GM12801 (cell line): ENCODE results near the gene KTN1.

Experiments used
- CTCF ChIP-seq: IDR thresholded peaks from one replicate; pipeline ENCODE4 v1.5.1; 2011; ENCODE audit warnings: control low read depth; ENCODE audit not compliant: insufficient read length; ENCODE audit errors: extremely low read depth

Gene KTN1

DNA sequence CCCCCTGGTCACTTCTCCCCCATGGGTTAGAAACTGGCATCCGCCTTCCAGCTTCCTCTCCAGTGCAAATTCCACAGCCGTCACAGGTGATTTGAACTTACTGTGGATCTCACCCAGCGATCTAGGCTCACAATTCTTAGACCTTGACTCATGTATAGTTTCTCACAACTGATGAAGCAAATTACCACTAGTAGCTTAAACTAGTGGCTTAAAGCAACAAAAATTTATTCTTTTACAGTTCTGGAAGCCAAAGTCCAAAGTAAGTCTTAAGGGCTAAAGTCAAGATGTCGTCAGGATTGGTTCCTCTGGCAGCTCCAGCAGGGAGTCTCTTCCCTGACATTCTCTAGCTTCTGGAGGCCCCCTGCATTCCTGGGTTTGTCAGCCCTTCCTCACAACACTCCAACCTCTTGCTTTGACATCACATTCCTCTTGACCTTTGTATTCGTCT, 117.4 kb downstream of the KTN1 start:
- no peak for TF ChIP-seq CTCF

- no peak for TF ChIP-seq CTCF
Observed at GRCh38 chr14:55698051-55698450, 118.0 kb downstream of the KTN1 start.

DNA sequence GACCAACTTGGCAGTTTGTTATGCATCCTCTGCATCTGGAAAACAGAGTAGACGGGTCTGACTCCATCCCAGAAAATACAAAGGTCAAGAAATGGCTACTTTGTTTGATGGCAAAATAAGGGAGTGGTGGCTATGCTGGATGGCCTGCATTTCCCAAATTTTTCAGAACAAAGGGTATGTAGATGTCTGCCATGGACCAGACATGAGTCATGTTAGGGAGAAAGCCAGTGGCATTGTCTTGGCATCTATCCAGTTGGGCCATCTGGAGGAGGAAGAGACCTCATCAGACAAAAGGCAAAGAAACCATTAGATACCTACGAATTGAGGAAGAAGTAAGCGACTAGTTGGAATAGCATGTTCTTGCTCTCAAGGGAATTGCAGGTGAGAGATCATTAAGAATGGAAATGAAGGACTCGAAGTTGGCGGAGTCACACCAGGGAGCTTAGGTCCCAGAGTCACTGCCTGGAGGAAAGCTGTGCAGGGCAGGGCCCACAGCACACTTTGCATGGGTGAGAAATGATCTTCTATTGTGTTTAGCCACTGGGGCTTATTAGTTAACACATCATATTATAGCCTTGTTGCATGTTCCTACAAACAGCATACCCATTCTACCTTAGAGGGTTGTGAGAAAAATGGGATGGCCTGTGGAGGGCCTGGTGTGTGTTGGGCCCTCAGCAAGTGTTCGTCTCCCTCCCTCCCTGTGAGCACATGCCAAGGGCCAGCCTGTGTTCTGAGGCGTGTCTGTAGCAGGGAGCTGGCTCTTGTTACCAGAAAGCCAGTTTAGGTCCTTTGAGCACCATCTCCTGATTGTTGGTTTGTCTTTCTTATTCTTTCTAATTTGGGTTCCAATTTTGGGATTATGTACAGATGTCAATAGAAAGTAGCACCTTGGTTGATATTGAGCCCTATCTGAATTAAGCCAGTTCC, 119.4 kb downstream of the KTN1 start:
- TF ChIP-seq CTCF = no peak

DNA sequence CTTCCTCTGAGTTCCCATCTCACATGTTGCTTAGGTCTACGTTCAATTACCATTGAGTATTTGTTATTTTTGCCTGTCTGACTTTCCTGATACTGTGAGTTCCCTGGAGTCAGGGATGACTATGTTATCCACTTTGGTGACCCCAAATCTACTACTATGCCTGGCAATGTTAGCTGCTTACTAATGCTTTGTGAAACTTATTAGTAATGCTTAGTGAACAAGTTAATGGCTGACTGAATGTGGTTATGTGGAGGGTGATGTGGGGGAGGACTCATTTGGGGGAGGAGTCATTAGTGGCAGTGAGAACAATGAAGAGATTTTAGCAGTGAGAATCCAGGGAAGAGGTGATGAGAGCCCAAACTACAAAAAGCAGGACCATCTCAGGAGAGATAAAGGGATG, 121.6 kb downstream of the KTN1 start:
- TF ChIP-seq CTCF = no peak

DNA sequence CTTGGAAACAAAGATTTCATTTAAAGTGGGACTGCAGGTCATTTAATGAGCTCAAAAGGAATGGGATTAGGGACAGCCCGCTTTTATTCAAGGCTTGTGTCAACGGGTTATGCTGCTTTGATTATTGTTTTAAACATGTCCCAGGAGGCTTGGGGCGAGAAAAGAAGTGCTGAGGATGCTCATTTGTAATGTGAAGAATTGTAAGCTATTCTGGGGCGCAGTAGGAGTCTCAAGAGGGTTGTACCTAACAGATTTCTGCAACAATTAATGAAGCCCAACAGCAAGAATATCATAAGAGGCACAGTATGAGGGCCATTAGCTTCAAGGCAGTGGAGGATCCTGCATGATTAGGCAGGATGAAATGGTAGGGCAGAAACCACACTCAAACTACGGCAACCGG, 122.5 kb downstream of the KTN1 start:
- no peak for TF ChIP-seq CTCF

DNA sequence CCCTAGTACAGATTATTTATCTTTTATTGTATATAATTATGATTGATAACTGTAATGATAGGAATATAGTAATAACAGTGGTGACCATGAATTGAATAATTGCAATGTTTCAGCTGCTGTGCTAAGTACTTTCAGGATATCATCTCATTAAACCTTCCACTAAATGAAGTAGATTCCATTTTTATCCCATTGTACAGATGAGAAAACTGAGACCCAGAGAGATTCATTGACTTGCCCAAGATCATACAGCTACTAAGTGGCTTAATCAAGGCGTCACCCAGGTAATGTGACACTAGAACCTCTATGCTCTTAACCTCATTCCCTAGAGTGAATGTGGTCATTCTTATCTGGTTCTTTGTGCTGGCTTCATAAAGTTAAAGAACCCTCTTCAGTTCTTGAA, 124.6 kb downstream of the KTN1 start:
- no peak for TF ChIP-seq CTCF

GRCh38 chr14:55705651-55706364, 125.8 kb downstream of the KTN1 start:
- no peak for TF ChIP-seq CTCF
